Measurements from ENCODE around the gene PPFIBP2.

DNA sequence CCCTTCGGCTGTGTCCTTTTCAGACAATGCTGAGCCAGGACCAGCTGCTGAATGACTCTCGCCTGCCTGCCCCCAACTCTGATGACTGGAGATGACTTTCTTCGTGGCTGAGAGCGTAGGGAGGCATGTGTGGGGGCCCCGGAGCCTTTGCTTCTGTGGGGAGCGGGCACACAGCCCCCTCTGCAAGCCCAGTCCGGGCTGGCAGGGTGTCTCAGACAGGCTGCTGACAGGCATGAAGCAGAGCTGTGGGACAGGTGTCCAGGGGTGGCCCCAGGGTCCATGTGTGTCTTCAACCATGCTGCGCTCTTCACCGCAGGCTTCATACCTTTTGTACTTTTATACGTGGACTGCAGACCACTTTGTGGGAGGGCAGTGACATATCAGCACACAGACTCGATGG lies 142.9 kb downstream of the PPFIBP2 start:
- TF ChIP-seq, protein P1, sequence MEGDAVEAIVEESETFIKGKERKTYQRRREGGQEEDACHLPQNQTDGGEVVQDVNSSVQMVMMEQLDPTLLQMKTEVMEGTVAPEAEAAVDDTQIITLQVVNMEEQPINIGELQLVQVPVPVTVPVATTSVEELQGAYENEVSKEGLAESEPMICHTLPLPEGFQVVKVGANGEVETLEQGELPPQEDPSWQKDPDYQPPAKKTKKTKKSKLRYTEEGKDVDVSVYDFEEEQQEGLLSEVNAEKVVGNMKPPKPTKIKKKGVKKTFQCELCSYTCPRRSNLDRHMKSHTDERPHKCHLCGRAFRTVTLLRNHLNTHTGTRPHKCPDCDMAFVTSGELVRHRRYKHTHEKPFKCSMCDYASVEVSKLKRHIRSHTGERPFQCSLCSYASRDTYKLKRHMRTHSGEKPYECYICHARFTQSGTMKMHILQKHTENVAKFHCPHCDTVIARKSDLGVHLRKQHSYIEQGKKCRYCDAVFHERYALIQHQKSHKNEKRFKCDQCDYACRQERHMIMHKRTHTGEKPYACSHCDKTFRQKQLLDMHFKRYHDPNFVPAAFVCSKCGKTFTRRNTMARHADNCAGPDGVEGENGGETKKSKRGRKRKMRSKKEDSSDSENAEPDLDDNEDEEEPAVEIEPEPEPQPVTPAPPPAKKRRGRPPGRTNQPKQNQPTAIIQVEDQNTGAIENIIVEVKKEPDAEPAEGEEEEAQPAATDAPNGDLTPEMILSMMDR (IDR thresholded peaks at IDR 0.05; ENCODE audit: low read length) = no peak
- TF ChIP-seq EZH2 (IDR thresholded peaks at IDR 0.05; ENCODE audit: borderline replicate concordance, low read length) = no peak
